Erythroblast (primary cell): Measurements from ENCODE around the gene INTS11.

Source experiments
- GATA1 ChIP-seq: IDR thresholded peaks from 2 replicates; pipeline ENCODE4 v1.6.1; 2011; ENCODE audit warnings: low read depth, mild to moderate bottlenecking, control low read depth, low read length, moderate library complexity
- POLR2A ChIP-seq: IDR thresholded peaks from 2 replicates; pipeline ENCODE4 v1.6.1; 2011; ENCODE audit warnings: mild to moderate bottlenecking, low read length

DNA sequence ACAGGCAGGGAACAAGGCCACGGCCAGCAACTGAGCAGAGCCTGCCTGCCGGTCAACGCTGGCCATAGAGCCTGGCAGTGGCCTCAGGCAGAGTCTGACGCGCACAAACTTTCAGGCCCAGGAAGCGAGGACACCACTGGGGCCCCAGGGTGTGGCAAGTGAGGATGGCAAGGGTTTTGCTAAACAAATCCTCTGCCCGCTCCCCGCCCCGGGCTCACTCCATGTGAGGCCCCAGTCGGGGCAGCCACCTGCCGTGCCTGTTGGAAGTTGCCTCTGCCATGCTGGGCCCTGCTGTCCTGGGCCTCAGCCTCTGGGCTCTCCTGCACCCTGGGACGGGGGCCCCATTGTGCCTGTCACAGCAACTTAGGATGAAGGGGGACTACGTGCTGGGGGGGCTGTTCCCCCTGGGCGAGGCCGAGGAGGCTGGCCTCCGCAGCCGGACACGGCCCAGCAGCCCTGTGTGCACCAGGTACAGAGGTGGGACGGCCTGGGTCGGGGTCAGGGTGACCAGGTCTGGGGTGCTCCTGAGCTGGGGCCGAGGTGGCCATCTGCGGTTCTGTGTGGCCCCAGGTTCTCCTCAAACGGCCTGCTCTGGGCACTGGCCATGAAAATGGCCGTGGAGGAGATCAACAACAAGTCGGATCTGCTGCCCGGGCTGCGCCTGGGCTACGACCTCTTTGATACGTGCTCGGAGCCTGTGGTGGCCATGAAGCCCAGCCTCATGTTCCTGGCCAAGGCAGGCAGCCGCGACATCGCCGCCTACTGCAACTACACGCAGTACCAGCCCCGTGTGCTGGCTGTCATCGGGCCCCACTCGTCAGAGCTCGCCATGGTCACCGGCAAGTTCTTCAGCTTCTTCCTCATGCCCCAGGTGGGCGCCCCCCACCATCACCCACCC, 6.9 kb upstream of the INTS11 start, which contains the start of gene TAS1R3:
- TF ChIP-seq POLR2A (no peak), GATA1 (no peak)
